Gastroesophageal sphincter (tissue), 3 donors: ENCODE data around the gene KRTAP4-2.

ENCODE experiments used
- CTCF ChIP-seq, 4 experiments: fragments of 200-600 bp in 2 of 4; fragments of 450-650 bp in 2 of 4; sonication (generic) in 1 of 4; IDR thresholded peaks; one replicate each; pipeline ENCODE4 v1.5.1; 2017 to 2019; ENCODE audit warnings: antibody characterized with exemption in 4 of 4, mild to moderate bottlenecking in 2 of 4, moderate library complexity in 2 of 4
- EP300 ChIP-seq: sonication (generic); formaldehyde crosslinking; IDR thresholded peaks from one replicate; pipeline ENCODE4 v1.6.1; 2017; ENCODE audit warnings: antibody characterized with exemption, mild to moderate bottlenecking
- POLR2A ChIP-seq, 2 donors: fragments of 450-650 bp; IDR thresholded peaks; one replicate each; pipeline ENCODE4 v1.6.1; 2017; ENCODE audit warnings: antibody characterized with exemption in 2 of 2, mild to moderate bottlenecking in 2 of 2, moderate library complexity in 1 of 2

GRCh38 chr17:41215681-41216080 is 37.7 kb upstream of the KRTAP4-2 start:
- no peak for TF ChIP-seq CTCF (IDR thresholded peaks at IDR 0.05)
- TF ChIP-seq EP300: no peak
- TF ChIP-seq POLR2A (IDR thresholded peaks at IDR 0.05): no peak
